HG03460 (cell line): ENCODE results near the gene CLASP1.
A peak's percentile ranks its signal among the peaks of the same experiment; 100 is the strongest.
"Not testable (repeated sequence)": the region's sequence is repeated elsewhere in the genome, so short reads cannot be mapped to it uniquely, and the experiment has no call there.

ENCODE experiments used
- ATAC-seq: cut with Tn5 transposase; IDR thresholded peaks from one replicate; pipeline ENCODE4 v1.9.1; 2021; ENCODE audit not compliant: unreplicated experiment

The CLASP1 gene

GRCh38 chr2:121662656-121663055 lies 13.4 kb upstream of the CLASP1 start:
- no peak for ATAC-seq

- ATAC-seq = no peak
Observed at GRCh38 chr2:121659933-121660332, 10.7 kb upstream of the CLASP1 start.

- not testable (repeated sequence) for ATAC-seq
Observed at GRCh38 chr2:121658393-121658792, 9.1 kb upstream of the CLASP1 start.

- no peak for ATAC-seq
Observed at GRCh38 chr2:121653035-121653434, 3.8 kb upstream of the CLASP1 start.

- peak; percentile 2 for ATAC-seq
Observed at GRCh38 chr2:121650315-121650930, 1.2 kb upstream of the CLASP1 start.

GRCh38 chr2:121649596-121650314 lies 493 bp upstream of the CLASP1 start:
- ATAC-seq = peak; percentile 88

- peak; percentile 16 for ATAC-seq
Observed at GRCh38 chr2:121648206-121649148, 785 bp downstream of the CLASP1 start.

GRCh38 chr2:121647396-121647795 lies 1.9 kb downstream of the CLASP1 start:
- ATAC-seq = no peak

GRCh38 chr2:121644715-121645114 lies 4.5 kb downstream of the CLASP1 start:
- no peak for ATAC-seq

GRCh38 chr2:121643877-121644276 lies 5.4 kb downstream of the CLASP1 start:
- ATAC-seq = no peak

- no peak for ATAC-seq
Observed at GRCh38 chr2:121640380-121641316, 8.6 kb downstream of the CLASP1 start.

GRCh38 chr2:121639846-121640245 lies 9.4 kb downstream of the CLASP1 start:
- ATAC-seq = not testable (repeated sequence)

GRCh38 chr2:121638333-121638732 lies 10.9 kb downstream of the CLASP1 start:
- ATAC-seq = no peak

- ATAC-seq = no peak
Observed at GRCh38 chr2:121635371-121635770, 13.9 kb downstream of the CLASP1 start.

- no peak for ATAC-seq
Observed at GRCh38 chr2:121634354-121635307, 14.6 kb downstream of the CLASP1 start.

- no peak for ATAC-seq
Observed at GRCh38 chr2:121633463-121633862, 15.8 kb downstream of the CLASP1 start.

GRCh38 chr2:121627525-121628050 lies 21.7 kb downstream of the CLASP1 start:
- ATAC-seq = no peak

- ATAC-seq = no peak
Observed at GRCh38 chr2:121626777-121627524, 22.3 kb downstream of the CLASP1 start.
